ENCODE measurements around the gene SRRM3. TPM values are rescaled to one million over a fixed set of nuclear protein-coding genes. Genes with fewer than 3 reads are reported as not detected.
"Not testable (repeated sequence)": the region's sequence is repeated elsewhere in the genome, so short reads cannot be mapped to it uniquely, and the experiment has no call there.

The SRRM3 gene
- total RNA-seq, 2 experiments from 2014 or later, result not detected

DNA sequence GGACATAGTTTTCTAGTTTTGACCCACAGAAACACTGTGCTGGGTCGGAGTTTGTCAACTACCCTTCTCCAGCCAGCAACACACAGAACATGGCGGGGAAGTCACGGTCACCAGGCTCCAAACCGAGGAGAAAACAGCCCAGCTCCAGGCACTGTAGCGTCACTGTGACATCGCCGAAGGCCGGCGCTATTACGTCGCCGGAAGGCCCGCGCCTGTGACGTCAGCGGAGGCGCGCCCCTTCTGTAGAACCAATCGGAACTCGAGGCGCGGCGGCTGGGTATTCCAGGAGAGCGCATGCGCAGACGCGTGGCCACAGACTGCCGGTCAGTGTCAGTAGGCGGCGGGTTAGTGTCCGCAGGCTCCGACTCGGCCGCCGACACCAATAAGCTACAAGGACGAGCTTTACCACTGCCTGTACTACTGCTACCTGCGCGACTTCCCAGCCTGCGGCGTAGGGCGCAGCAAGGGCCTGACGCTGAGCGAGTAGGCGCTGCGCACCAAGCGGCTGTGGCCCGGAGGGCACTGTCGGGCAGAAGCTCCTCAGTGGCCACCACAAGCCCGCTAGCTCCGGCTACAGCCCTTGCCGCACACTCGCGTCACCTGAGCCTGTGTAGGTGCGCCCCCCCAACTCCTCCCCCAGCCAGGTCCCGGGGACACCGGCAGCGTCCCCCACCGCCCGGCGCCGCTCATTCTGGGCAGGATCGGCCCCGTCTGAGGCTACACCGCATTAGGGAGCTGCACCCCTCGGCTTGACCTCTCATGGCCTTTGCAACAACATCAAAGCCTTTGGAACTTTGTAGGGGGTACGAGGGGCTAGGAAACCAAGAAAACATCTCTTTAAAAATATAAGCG is 35.1 kb upstream of the SRRM3 start:
- H3K9me3 Mint-ChIP-seq (ENCODE audit: insufficient read depth), result no peaks in the 10 kb centered on the region
- peak overlapping the region; percentile 93 for H3K27ac Mint-ChIP-seq
- ATAC-seq, result peak; percentile 93
- ChIA-PET POLR2A (interaction anchor here (2.0 kb wide), 1 partner anchor 151 kb away, joined by 7 read pairs; no protein-coding TSS in a partner anchor), CTCF (interaction anchor here (0.7 to 4.2 kb wide), 4 partner anchors 12 to 150 kb away, joined by 3 to 34 read pairs (median 3); no protein-coding TSS in a partner anchor)
- no peaks in the 10 kb centered on the region for H3K27me3 Mint-ChIP-seq (ENCODE audit: low read depth)
- H3K4me1 Mint-ChIP-seq (ENCODE audit: low read depth), result peaks cover 4% of the 10 kb centered on the region
- peak; percentile 94 for DNase-seq
- H3K36me3 Mint-ChIP-seq (ENCODE audit: low read depth), result no peaks in the 10 kb centered on the region
- peak overlapping the region; percentile 84 for H3K4me3 Mint-ChIP-seq

DNA sequence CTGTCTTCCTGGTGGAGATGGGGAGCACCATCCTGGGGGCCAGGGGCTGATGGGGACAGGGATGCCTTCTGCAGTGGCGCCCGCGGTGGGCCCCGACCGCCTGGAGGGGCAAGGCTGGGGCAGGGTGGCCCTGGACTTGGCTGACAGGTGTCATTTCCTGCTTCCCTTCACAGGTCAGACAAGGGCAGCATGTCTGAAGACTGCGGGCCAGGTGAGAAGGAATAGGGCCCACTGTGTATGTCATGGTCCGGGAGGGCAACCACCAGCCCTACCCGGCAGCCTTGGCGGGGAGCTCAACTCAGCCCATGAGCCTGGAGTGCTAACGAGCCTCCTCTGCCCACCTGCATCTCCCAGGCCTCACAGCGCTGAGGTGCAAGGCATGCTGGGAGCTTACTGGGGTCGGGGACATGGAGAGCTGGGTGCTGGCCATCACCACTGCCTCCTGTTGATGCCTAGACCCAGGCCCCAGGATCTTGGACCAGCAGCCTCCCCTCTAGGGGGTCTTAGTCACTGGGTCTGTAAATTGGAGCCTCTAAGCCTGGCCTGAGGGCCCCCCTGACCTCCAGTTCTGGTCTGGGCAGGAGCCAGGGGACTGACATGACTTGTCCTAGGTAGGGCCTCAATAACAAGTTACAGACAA is 28.0 kb upstream of the SRRM3 start:
- H3K4me1 Mint-ChIP-seq (ENCODE audit: low read depth), result peaks cover 5% of the 10 kb centered on the region
- no peaks in the 10 kb centered on the region for H3K27me3 Mint-ChIP-seq (ENCODE audit: low read depth)
- DNase-seq, result no peak
- no peaks in the 10 kb centered on the region for H3K9me3 Mint-ChIP-seq (ENCODE audit: insufficient read depth)
- H3K27ac Mint-ChIP-seq, result no peak overlapping the region
- POLR2A ChIA-PET, result no interaction called here
- no peak overlapping the region for H3K4me3 Mint-ChIP-seq
- CTCF ChIA-PET, result no interaction called here
- ATAC-seq, result no peak
- no peaks in the 10 kb centered on the region for H3K36me3 Mint-ChIP-seq (ENCODE audit: low read depth)

DNA sequence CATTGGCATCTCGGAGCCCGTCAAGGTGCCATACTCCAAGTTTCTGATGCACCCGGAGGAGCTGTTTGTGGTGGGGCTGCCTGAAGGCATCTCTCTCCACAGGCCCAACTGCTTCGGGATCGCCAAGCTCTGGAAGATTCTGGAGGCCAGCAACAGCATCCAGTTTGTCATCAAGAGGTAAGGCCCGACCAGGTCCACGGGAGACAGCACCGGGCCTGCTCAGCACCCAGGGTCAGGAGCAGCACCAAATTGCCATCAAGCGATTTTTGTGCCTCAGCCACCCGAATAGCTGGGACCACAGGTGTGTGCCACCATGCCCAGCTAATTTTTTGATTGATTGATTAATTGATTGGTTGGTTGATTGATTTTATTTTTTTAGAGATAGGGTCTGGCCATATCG is 24.7 kb upstream of the SRRM3 start:
- H3K9me3 Mint-ChIP-seq (ENCODE audit: insufficient read depth); H3K27ac Mint-ChIP-seq; POLR2A ChIA-PET; H3K4me3 Mint-ChIP-seq; ATAC-seq; H3K4me1 Mint-ChIP-seq (ENCODE audit: low read depth); H3K36me3 Mint-ChIP-seq (ENCODE audit: low read depth); H3K27me3 Mint-ChIP-seq (ENCODE audit: low read depth); DNase-seq: not testable (repeated sequence)
- CTCF ChIA-PET, result interaction anchor here (2.7 to 4.5 kb wide), 3 partner anchors 9 to 138 kb away, joined by 34 to 107 read pairs (median 39); no protein-coding TSS in a partner anchor

DNA sequence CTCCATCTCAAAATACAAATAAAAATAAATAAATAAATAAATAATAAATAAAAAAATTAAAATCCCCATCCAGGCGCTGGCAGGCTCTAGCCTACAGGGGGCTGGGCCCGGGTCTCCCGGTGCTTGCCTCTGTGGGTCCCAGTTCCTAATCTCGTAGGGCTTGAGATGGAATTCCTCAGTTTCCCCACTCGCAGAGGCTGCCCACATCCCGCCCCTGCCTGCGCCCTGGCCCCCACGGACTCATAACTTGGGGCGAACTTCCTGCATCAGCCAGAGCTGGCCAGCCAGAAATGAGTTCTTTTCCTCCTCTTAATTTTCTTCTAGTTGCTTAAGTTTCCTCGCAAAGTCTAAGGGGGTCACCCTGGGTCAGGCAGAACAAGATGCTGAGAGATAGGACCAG is 22.0 kb upstream of the SRRM3 start:
- no peak overlapping the region for H3K4me3 Mint-ChIP-seq

DNA sequence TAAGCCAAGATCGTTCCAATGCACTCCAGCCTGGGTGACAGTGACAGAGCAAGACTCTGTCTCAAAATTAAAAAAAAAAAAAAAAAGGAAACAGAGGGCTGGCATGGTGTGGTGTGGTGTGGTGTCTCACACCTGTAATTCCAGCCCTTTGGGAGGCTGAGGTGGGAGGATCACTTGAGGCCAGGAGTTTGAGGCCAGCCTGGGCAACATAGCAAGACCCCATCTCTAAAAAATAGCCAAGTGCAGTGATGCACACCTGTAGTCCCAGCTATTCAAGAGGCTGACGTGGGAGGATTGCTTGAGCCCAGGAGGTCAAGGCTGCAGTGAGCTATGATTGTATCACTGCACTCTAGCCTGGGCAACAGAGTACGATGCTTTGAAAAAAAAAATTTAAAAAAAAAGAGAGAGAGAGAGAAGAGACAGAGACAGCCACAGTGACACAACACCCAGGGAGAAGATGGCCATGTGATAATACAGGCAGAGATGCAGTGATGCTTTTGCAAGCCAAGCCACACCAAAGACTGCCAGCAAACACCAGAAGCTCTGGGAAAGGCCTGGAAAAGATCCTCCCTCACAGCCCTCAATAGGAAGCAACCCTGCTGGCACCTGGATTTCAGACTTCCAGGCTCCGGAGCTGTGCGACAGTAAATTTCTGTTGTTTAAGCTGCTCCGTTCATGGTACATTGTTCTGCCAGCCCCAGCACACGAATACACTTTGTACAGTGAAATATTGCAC is 19.3 kb upstream of the SRRM3 start:
- H3K36me3 Mint-ChIP-seq (ENCODE audit: low read depth), result no peaks in the 10 kb centered on the region
- ATAC-seq, result no peak
- no peak overlapping the region for H3K27ac Mint-ChIP-seq
- ChIA-PET POLR2A (no interaction called here), CTCF (no interaction called here)
- H3K4me1 Mint-ChIP-seq (ENCODE audit: low read depth), result peaks cover 5% of the 10 kb centered on the region
- no peaks in the 10 kb centered on the region for H3K27me3 Mint-ChIP-seq (ENCODE audit: low read depth)
- H3K9me3 Mint-ChIP-seq (ENCODE audit: insufficient read depth), result no peaks in the 10 kb centered on the region
- DNase-seq, result no peak
- no peak overlapping the region for H3K4me3 Mint-ChIP-seq

More for the DNA sequence above, 22.0 kb upstream of the SRRM3 start:
- no peaks in the 10 kb centered on the region for H3K27me3 Mint-ChIP-seq (ENCODE audit: low read depth)
- H3K36me3 Mint-ChIP-seq (ENCODE audit: low read depth), result no peaks in the 10 kb centered on the region
- DNase-seq (no peak), ATAC-seq (no peak)
- no peak overlapping the region for H3K27ac Mint-ChIP-seq
- POLR2A ChIA-PET, result no interaction called here
- H3K9me3 Mint-ChIP-seq (ENCODE audit: insufficient read depth), result no peaks in the 10 kb centered on the region
- CTCF ChIA-PET, result interaction anchor here (2.7 to 4.5 kb wide), 3 partner anchors 12 to 135 kb away, joined by 34 to 107 read pairs (median 39); no protein-coding TSS in a partner anchor
- peaks cover 5% of the 10 kb centered on the region for H3K4me1 Mint-ChIP-seq (ENCODE audit: low read depth)

DNA sequence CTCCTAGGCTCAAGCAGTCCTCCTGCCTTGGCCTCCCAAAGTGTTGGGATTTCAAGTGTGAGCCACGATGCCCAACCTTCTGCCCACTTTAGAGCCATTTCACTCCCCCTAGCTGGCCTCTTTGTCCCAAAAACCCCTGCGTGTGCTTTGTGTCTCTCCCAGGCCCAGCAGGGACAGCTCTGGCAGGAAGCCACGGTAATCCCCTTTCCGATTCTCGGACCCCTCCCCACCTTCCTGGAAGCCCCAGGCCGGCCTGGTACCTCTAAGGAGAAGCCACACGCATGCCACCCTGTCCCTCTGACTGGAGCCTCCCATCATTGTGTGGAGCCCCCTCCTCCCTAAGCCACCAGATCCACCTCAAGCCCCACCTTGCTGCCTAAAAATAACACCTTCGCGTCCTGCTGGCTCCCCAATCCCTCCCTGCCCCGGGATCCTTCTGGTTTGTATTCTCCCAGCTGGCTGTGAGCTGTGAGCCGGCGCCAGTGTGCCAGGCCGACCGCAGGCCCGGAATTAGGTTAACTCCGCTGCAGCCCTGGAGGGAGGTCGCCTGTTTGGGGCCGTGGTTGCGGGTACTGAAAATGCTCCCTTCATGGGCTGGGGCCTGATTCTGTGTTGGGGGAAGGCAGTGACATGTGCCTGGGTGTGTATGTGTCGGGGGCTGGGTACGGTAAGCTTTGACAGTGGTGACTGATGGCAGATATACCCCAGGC is 16.4 kb upstream of the SRRM3 start:
- no peak for DNase-seq
- Mint-ChIP-seq H3K4me1 (ENCODE audit: low read depth) (no peaks in the 10 kb centered on the region), H3K4me3 (no peak overlapping the region), H3K9me3 (ENCODE audit: insufficient read depth) (no peaks in the 10 kb centered on the region), H3K36me3 (ENCODE audit: low read depth) (no peaks in the 10 kb centered on the region), H3K27ac (no peak overlapping the region), H3K27me3 (ENCODE audit: low read depth) (no peaks in the 10 kb centered on the region)
- POLR2A ChIA-PET, result no interaction called here
- no peak for ATAC-seq
- CTCF ChIA-PET, result no interaction called here

DNA sequence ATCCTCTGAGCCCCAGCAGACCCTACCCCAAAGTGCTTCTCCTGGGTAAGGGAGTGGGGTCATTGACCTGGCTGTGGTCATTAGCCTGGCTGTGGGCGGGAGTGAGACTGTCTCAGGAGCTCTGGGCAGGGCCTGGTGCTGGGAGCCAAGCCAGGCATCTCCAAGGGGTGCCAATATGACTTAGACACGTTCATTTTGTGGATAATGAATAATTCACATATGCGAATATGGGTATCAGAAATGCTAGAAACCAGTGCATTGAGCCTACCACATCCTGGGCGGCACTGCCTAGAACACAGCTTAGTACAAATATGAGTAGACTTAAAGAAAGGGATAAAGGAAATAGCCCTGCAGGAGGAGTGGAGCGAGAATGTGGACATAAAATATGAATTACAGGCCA is 14.4 kb upstream of the SRRM3 start:
- no peaks in the 10 kb centered on the region for H3K36me3 Mint-ChIP-seq (ENCODE audit: low read depth)
- ATAC-seq (no peak), DNase-seq (no peak)
- POLR2A ChIA-PET, result interaction anchor here (1.2 kb wide), 1 partner anchor 16 kb away, joined by 3 read pairs; no protein-coding TSS in a partner anchor
- CTCF ChIA-PET, result interaction anchor here (1.1 kb wide), 1 partner anchor 9 kb away, joined by 4 read pairs; no protein-coding TSS in a partner anchor
- H3K27ac Mint-ChIP-seq, result no peak overlapping the region
- H3K9me3 Mint-ChIP-seq (ENCODE audit: insufficient read depth), result no peaks in the 10 kb centered on the region
- H3K4me1 Mint-ChIP-seq (ENCODE audit: low read depth), result no peaks in the 10 kb centered on the region
- no peaks in the 10 kb centered on the region for H3K27me3 Mint-ChIP-seq (ENCODE audit: low read depth)
- no peak overlapping the region for H3K4me3 Mint-ChIP-seq

DNA sequence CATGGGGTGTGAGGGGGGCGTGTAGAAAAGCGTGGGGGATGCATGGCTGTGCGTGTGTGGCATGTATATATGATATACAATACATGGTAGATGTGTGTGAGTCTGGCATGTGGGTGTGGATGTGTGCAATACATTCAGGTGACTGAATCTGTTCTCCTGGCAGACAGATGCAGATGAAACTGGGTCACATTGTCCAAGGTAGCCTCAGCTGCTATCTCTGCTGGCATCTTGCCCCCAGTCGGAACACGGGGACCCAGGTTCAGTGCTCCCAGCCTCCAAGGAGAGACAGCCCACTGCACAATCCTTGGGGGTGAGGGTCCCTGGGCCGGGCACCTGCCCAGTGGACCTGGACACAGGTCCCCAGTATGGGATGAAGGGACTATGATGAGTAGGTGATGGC is 12.4 kb upstream of the SRRM3 start:
- DNase-seq, result no peak
- ChIA-PET CTCF (interaction anchor here (1.2 to 2.2 kb wide), 2 partner anchors 11 to 14 kb away, joined by 3 to 7 read pairs; no protein-coding TSS in a partner anchor), POLR2A (no interaction called here)
- Mint-ChIP-seq H3K4me3 (no peak overlapping the region), H3K4me1 (ENCODE audit: low read depth) (no peaks in the 10 kb centered on the region), H3K27ac (no peak overlapping the region), H3K36me3 (ENCODE audit: low read depth) (no peaks in the 10 kb centered on the region), H3K9me3 (ENCODE audit: insufficient read depth) (no peaks in the 10 kb centered on the region), H3K27me3 (ENCODE audit: low read depth) (no peaks in the 10 kb centered on the region)
- no peak for ATAC-seq

DNA sequence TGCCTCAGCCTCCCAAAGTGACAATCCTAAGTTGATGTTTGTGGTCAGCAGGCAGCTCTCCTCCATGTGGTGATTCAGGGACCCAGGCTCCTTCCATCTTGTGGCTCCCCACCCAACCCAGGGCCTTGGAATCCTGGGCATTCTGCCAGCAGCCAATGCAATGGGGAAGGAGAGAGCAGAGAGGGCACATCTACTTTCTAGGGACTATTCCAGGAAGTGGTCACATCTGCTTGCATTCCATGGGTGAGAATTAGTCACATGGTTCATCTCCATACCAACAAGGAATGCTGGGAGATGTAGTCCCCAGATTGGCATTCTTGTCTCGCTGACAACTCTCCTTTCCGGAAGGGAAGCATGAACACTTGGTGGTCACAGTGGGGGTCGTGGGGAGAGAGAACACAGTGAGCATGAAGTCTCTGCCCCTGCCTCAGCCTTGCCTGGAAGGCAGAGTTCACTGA is 9.9 kb upstream of the SRRM3 start:
- no peak overlapping the region for H3K27ac Mint-ChIP-seq
- no peaks in the 10 kb centered on the region for H3K4me1 Mint-ChIP-seq (ENCODE audit: low read depth)
- H3K27me3 Mint-ChIP-seq (ENCODE audit: low read depth), result no peaks in the 10 kb centered on the region
- H3K9me3 Mint-ChIP-seq (ENCODE audit: insufficient read depth), result no peaks in the 10 kb centered on the region
- ChIA-PET POLR2A (no interaction called here), CTCF (no interaction called here)
- no peak overlapping the region for H3K4me3 Mint-ChIP-seq
- ATAC-seq (no peak), DNase-seq (no peak)
- H3K36me3 Mint-ChIP-seq (ENCODE audit: low read depth), result no peaks in the 10 kb centered on the region

DNA sequence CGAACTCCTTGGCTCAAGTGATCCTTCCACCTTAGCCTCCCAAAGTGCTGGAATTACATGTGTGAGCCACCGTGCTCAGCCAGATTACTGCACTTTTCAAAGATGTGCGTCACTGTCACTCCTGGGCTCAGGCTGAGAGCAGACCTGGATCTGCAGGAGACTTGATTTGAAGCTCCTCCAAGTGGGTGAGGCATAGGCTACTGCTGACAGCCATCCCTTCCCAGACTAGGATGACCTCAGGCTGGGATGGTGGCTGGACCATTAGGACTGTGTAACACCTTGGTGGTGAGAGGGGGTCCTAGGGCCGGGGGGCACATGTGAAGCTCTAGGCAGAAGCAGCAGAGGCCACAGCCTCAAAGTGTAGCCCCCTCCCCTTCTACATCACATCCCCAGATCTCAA is 8.2 kb upstream of the SRRM3 start:
- H3K4me3 Mint-ChIP-seq, result no peak overlapping the region
- no peak overlapping the region for H3K27ac Mint-ChIP-seq
- no peaks in the 10 kb centered on the region for H3K36me3 Mint-ChIP-seq (ENCODE audit: low read depth)
- ChIA-PET CTCF (interaction anchor here (1.2 kb wide), 1 partner anchor 9 kb away, joined by 3 read pairs; the partner anchor contains the start of gene SRRM3), POLR2A (no interaction called here)
- H3K9me3 Mint-ChIP-seq (ENCODE audit: insufficient read depth), result no peaks in the 10 kb centered on the region
- H3K27me3 Mint-ChIP-seq (ENCODE audit: low read depth), result no peaks in the 10 kb centered on the region
- no peak for DNase-seq
- ATAC-seq, result no peak
- H3K4me1 Mint-ChIP-seq (ENCODE audit: low read depth), result no peaks in the 10 kb centered on the region

DNA sequence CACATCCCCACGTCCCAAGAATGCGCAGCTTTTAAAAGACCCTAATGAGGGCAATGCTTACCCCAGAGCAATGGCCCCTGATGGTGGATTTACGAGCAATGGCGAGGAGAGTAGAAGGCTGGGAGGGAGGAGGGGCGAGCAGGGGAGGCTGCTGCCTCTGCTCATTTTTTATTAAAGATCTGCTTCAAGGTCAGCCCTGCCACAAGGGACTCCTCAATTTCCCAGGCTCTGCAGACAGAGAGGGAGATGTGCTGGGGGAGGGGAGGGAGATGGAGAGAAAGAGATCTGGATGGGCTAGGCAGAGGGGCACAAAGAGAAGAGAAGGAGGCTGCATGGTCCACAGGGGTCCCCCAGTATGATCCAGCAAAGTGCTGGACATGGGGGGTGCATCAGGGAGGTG is 7.8 kb upstream of the SRRM3 start:
- Mint-ChIP-seq H3K27me3 (ENCODE audit: low read depth) (no peaks in the 10 kb centered on the region), H3K27ac (no peak overlapping the region), H3K9me3 (ENCODE audit: insufficient read depth) (no peaks in the 10 kb centered on the region), H3K4me3 (no peak overlapping the region), H3K36me3 (ENCODE audit: low read depth) (no peaks in the 10 kb centered on the region), H3K4me1 (ENCODE audit: low read depth) (no peaks in the 10 kb centered on the region)
- ATAC-seq (no peak), DNase-seq (no peak)
- CTCF ChIA-PET, result interaction anchor here (1.2 kb wide), 1 partner anchor 8 kb away, joined by 3 read pairs; the partner anchor contains the start of gene SRRM3
- POLR2A ChIA-PET, result no interaction called here

All from activated CD8-positive, alpha-beta T cell treated with anti-CD3 and anti-CD28 coated beads, Interleukin-2, amount 10 ng/mL, durations not matched to agents 7 days and 5 days (primary cell).